Measurements from ENCODE around the gene CLEC17A.

DNA sequence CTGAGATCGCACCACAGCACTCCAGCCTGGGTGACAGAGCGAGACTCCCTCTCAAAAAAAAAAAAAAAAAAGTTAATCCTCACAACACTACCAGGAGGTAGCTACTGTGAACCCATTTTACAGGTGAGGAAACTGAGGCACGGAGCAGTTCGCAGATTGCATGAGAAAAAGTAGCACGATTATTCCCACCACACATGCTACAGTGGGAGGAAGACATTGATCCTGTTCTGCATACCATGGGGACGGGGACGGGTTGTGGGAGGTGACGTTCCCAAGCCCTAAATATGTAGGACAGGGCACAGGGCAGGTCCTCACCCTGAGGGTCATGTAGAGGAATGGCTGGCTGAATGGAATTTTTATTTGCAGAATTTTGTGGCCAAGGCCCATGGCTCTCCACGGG is 23.7 kb downstream of the CLEC17A start:
- TF ChIP-seq, protein P1, sequence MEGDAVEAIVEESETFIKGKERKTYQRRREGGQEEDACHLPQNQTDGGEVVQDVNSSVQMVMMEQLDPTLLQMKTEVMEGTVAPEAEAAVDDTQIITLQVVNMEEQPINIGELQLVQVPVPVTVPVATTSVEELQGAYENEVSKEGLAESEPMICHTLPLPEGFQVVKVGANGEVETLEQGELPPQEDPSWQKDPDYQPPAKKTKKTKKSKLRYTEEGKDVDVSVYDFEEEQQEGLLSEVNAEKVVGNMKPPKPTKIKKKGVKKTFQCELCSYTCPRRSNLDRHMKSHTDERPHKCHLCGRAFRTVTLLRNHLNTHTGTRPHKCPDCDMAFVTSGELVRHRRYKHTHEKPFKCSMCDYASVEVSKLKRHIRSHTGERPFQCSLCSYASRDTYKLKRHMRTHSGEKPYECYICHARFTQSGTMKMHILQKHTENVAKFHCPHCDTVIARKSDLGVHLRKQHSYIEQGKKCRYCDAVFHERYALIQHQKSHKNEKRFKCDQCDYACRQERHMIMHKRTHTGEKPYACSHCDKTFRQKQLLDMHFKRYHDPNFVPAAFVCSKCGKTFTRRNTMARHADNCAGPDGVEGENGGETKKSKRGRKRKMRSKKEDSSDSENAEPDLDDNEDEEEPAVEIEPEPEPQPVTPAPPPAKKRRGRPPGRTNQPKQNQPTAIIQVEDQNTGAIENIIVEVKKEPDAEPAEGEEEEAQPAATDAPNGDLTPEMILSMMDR (IDR thresholded peaks at IDR 0.05) = no peak
- TF ChIP-seq POLR2AphosphoS5 (IDR thresholded peaks at IDR 0.05) = no peak
